Neural progenitor cell (in vitro differentiated cells): ENCODE results near the gene USP34. TPM values are rescaled to one million over a fixed set of nuclear protein-coding genes. Genes with fewer than 3 reads are reported as not detected.

Experiments
- DNase-seq: peaks from one replicate; pipeline ENCODE4 v3.0.0-alpha.2; 2016; ENCODE audit warnings: low spot score
- H2AFZ ChIP-seq: fragments of 200-600 bp; sonication (generic); replicated peaks from 2 replicates; pipeline ENCODE4 v1.6.1; 2016; ENCODE audit warnings: antibody characterized with exemption
- H3F3A ChIP-seq: fragments of 200-600 bp; sonication (generic); 2 replicates; pipeline ENCODE4 v1.6.1; 2016; ENCODE audit warnings: antibody characterized with exemption, low read depth
- H3K27ac ChIP-seq: fragments of 200-600 bp; sonication (generic); 2 replicates; pipeline ENCODE4 v1.5.1; 2016; ENCODE audit warnings: mild to moderate bottlenecking
- H3K27me3 ChIP-seq: fragments of 200-600 bp; sonication (generic); 2 replicates; pipeline ENCODE4 v1.6.1; 2016; ENCODE audit warnings: mild to moderate bottlenecking, moderate library complexity
- H3K36me3 ChIP-seq: fragments of 200-600 bp; sonication (generic); 2 replicates; pipeline ENCODE4 v1.5.1; 2016
- H3K4me1 ChIP-seq: fragments of 200-600 bp; sonication (generic); 2 replicates; pipeline ENCODE4 v1.6.1; 2016; ENCODE audit warnings: mixed run types
- H3K4me2 ChIP-seq: fragments of 200-600 bp; sonication (generic); 2 replicates; pipeline ENCODE4 v1.6.1; 2016
- H3K4me3 ChIP-seq: fragments of 200-600 bp; sonication (generic); 2 replicates; pipeline ENCODE4 v1.5.1; 2016
- H3K79me2 ChIP-seq: fragments of 200-600 bp; sonication (generic); 2 replicates; pipeline ENCODE4 v1.6.1; 2016; ENCODE audit warnings: low read depth
- H3K9ac ChIP-seq: fragments of 200-600 bp; sonication (generic); 2 replicates; pipeline ENCODE4 v1.6.1; 2016
- H3K9me3 ChIP-seq: fragments of 200-600 bp; sonication (generic); 2 replicates; pipeline ENCODE4 v1.5.1; 2016; ENCODE audit warnings: low read depth
- H4K20me1 ChIP-seq: fragments of 200-600 bp; sonication (generic); 2 replicates; pipeline ENCODE4 v1.6.1; 2016; ENCODE audit warnings: low read depth
- H3K27ac Mint-ChIP-seq: 3 replicates; pipeline ENCODE4 v1.8.0; 2021; ENCODE audit warnings: mixed read lengths
- H3K27me3 Mint-ChIP-seq: 2 replicates; pipeline ENCODE4 v1.8.0; 2022; ENCODE audit warnings: low read depth, mild to moderate bottlenecking, inconsistent platforms, moderate library complexity, mixed read lengths; ENCODE audit not compliant: insufficient read depth
- H3K36me3 Mint-ChIP-seq: 3 replicates; pipeline ENCODE4 v1.8.0; 2021; ENCODE audit warnings: mixed read lengths
- H3K4me1 Mint-ChIP-seq: 3 replicates; pipeline ENCODE4 v1.8.0; 2021; ENCODE audit warnings: mixed read lengths
- H3K4me3 Mint-ChIP-seq: 3 replicates; pipeline ENCODE4 v1.8.0; 2021; ENCODE audit warnings: mild to moderate bottlenecking, moderate library complexity, mixed read lengths
- H3K9me3 Mint-ChIP-seq: 3 replicates; pipeline ENCODE4 v1.8.0; 2020; ENCODE audit warnings: mixed read lengths
- CTCF ChIP-seq: fragments of 200-600 bp; sonication (generic); IDR thresholded peaks from 2 replicates; pipeline ENCODE4 v1.5.1; 2017; ENCODE audit warnings: antibody characterized with exemption, mild to moderate bottlenecking
- EZH2 ChIP-seq: fragments of 200-600 bp; sonication (generic); IDR thresholded peaks from 2 replicates; pipeline ENCODE4 v1.6.1; 2017; ENCODE audit warnings: antibody characterized with exemption, mild to moderate bottlenecking, moderate library complexity
- EZH2phosphoT487 ChIP-seq: fragments of 200-600 bp; sonication (generic); IDR thresholded peaks from 2 replicates; pipeline ENCODE4 v1.6.1; 2017; ENCODE audit warnings: antibody characterized with exemption
- total RNA-seq: library from RNA; depleted of rRNA; stranded (reverse); fragments of >200 nt; gene quantifications from 2 replicates; pipeline ENCODE4 v1.2.3, GENCODE V29; 2015; ENCODE audit warnings: low replicate concordance

The USP34 gene
- total RNA-seq, 1 donor from 2014 or later: 162 TPM

- TF ChIP-seq EZH2phosphoT487 (no peak), EZH2 (no peak), CTCF (no peak)
These were observed 107.3 kb downstream of the USP34 start for GRCh38 chr2:61363580-61363979.

GRCh38 chr2:61362873-61363272 is 108.0 kb downstream of the USP34 start:
- no peak overlapping the region for H3K4me2 ChIP-seq
- no peak for DNase-seq
- H3K9ac ChIP-seq: no peak overlapping the region
- Mint-ChIP-seq H3K27ac (no peak overlapping the region), H3K4me1 (no peaks in the 10 kb centered on the region), H3K4me3 (no peak overlapping the region), H3K36me3 (peaks cover 44% of the 10 kb centered on the region), H3K27me3 (no peaks in the 10 kb centered on the region), H3K9me3 (peaks cover 3% of the 10 kb centered on the region)
- H3K79me2 ChIP-seq: peaks cover 64% of the 10 kb centered on the region
- no peaks in the 10 kb centered on the region for H3K4me1 ChIP-seq
- H3K36me3 ChIP-seq: peaks cover 11% of the 10 kb centered on the region
- TF ChIP-seq EZH2 (no peak), EZH2phosphoT487 (no peak), CTCF (no peak)
- H3K4me3 ChIP-seq: no peak overlapping the region
- no peak overlapping the region for H2AFZ ChIP-seq
- H3K9me3 ChIP-seq: no peaks in the 10 kb centered on the region
- H3F3A ChIP-seq: no peaks in the 10 kb centered on the region
- H4K20me1 ChIP-seq: no peaks in the 10 kb centered on the region
- H3K27me3 ChIP-seq: no peaks in the 10 kb centered on the region
- H3K27ac ChIP-seq: no peak overlapping the region

More at GRCh38 chr2:61363580-61363979, 107.3 kb downstream of the USP34 start:
- no peak overlapping the region for H3K4me2 ChIP-seq
- Mint-ChIP-seq H3K27ac (no peak overlapping the region), H3K36me3 (peaks cover 43% of the 10 kb centered on the region), H3K9me3 (peaks cover 3% of the 10 kb centered on the region), H3K27me3 (no peaks in the 10 kb centered on the region), H3K4me1 (no peaks in the 10 kb centered on the region), H3K4me3 (no peak overlapping the region)
- H3K27ac ChIP-seq: no peak overlapping the region
- no peak overlapping the region for H3K9ac ChIP-seq
- H3K9me3 ChIP-seq: no peaks in the 10 kb centered on the region
- no peaks in the 10 kb centered on the region for H4K20me1 ChIP-seq
- no peak for DNase-seq
- peaks cover 11% of the 10 kb centered on the region for H3K36me3 ChIP-seq
- no peaks in the 10 kb centered on the region for H3K27me3 ChIP-seq
- peaks cover 58% of the 10 kb centered on the region for H3K79me2 ChIP-seq
- H2AFZ ChIP-seq: no peak overlapping the region
- no peak overlapping the region for H3K4me3 ChIP-seq
- H3K4me1 ChIP-seq: no peaks in the 10 kb centered on the region
- no peaks in the 10 kb centered on the region for H3F3A ChIP-seq

GRCh38 chr2:61361068-61361467 is 109.8 kb downstream of the USP34 start:
- no peaks in the 10 kb centered on the region for H3K9me3 ChIP-seq
- H2AFZ ChIP-seq: no peak overlapping the region
- no peak overlapping the region for H3K4me2 ChIP-seq
- H3K4me3 Mint-ChIP-seq: no peak overlapping the region
- no peaks in the 10 kb centered on the region for H3K27me3 ChIP-seq
- peaks cover 37% of the 10 kb centered on the region for H3K36me3 Mint-ChIP-seq
- no peaks in the 10 kb centered on the region for H3K4me1 Mint-ChIP-seq
- H3K36me3 ChIP-seq: peaks cover 11% of the 10 kb centered on the region
- H3K4me1 ChIP-seq: no peaks in the 10 kb centered on the region
- H3K79me2 ChIP-seq: peaks cover 81% of the 10 kb centered on the region
- no peaks in the 10 kb centered on the region for H3F3A ChIP-seq
- no peak overlapping the region for H3K9ac ChIP-seq
- H3K27ac ChIP-seq: no peak overlapping the region
- H3K9me3 Mint-ChIP-seq: peaks cover 3% of the 10 kb centered on the region
- H3K27ac Mint-ChIP-seq: no peak overlapping the region
- TF ChIP-seq EZH2phosphoT487: no peak
- TF ChIP-seq EZH2: no peak
- TF ChIP-seq CTCF: no peak
- no peaks in the 10 kb centered on the region for H3K27me3 Mint-ChIP-seq
- no peaks in the 10 kb centered on the region for H4K20me1 ChIP-seq
- H3K4me3 ChIP-seq: no peak overlapping the region
- DNase-seq: no peak
